CD8-positive, alpha-beta memory T cell (primary cell): ENCODE measurements around the gene SLC12A3. TPM values are rescaled to one million over a fixed set of nuclear protein-coding genes. Genes with fewer than 3 reads are reported as not detected.

Experiments
- CTCF ChIA-PET: fragments of 350-600 bp; sonication (Branson Sonifier 250); formaldehyde crosslinking; loops from one replicate; lab custom pipeline; 2021; ENCODE audit warnings: antibody characterized with exemption; lab: Charles Lee
- POLR2A ChIA-PET: fragments of 350-600 bp; sonication (Branson Sonifier 250); formaldehyde crosslinking; loops from one replicate; lab custom pipeline; 2021; ENCODE audit warnings: antibody characterized with exemption; lab: Charles Lee
- DNase-seq, 5 donors: peaks; one replicate each; pipeline versions ENCODE4 v3.0.0 to v3.0.0-alpha.2; 2020 to 2022; ENCODE audit warnings: mixed read lengths in 1 of 5
- H3K27ac ChIP-seq: one replicate; pipeline ENCODE4 v1.7.0; 2013; ENCODE audit warnings: low read depth, mild to moderate bottlenecking, low read length, moderate library complexity
- H3K27me3 ChIP-seq: 2 replicates; pipeline ENCODE4 v1.7.0; 2013; ENCODE audit warnings: low read length, mild to moderate bottlenecking; ENCODE audit not compliant: insufficient read depth, poor library complexity, severe bottlenecking
- H3K36me3 ChIP-seq: 2 replicates; pipeline ENCODE4 v1.7.0; 2013; ENCODE audit warnings: mild to moderate bottlenecking, low read length, moderate library complexity; ENCODE audit not compliant: insufficient read depth
- H3K4me1 ChIP-seq: 2 replicates; pipeline ENCODE4 v1.7.0; 2013; ENCODE audit warnings: mild to moderate bottlenecking, low read length, moderate library complexity; ENCODE audit not compliant: insufficient read depth
- H3K4me3 ChIP-seq: 2 replicates; pipeline ENCODE4 v1.7.0; 2013; ENCODE audit warnings: mild to moderate bottlenecking, low read length
- H3K9me3 ChIP-seq: 2 replicates; pipeline ENCODE4 v1.7.0; 2013; ENCODE audit warnings: mild to moderate bottlenecking, low read length
- H3K27ac Mint-ChIP-seq, 8 donors: one replicate each; pipeline ENCODE4 v1.8.0; 2020 to 2021; ENCODE audit warnings: mixed read lengths in 8 of 8, mild to moderate bottlenecking in 6 of 8, inconsistent platforms in 3 of 8, moderate library complexity in 3 of 8
- H3K27me3 Mint-ChIP-seq, 2 donors: one replicate each; pipeline ENCODE4 v1.8.0; 2020 to 2021; ENCODE audit warnings: mixed read lengths in 2 of 2, mild to moderate bottlenecking in 1 of 2, moderate library complexity in 1 of 2
- H3K36me3 Mint-ChIP-seq, 3 donors: one replicate each; pipeline ENCODE4 v1.8.0; 2020 to 2021; ENCODE audit warnings: mixed read lengths in 3 of 3, inconsistent platforms in 1 of 3, mild to moderate bottlenecking in 1 of 3
- H3K4me1 Mint-ChIP-seq, 3 donors: one replicate each; pipeline ENCODE4 v1.8.0; 2020 to 2021; ENCODE audit warnings: mixed read lengths in 3 of 3, inconsistent platforms in 1 of 3, mild to moderate bottlenecking in 1 of 3
- H3K4me3 Mint-ChIP-seq, 7 donors: one replicate each; pipeline ENCODE4 v1.8.0; 2020 to 2021; ENCODE audit warnings: mixed read lengths in 7 of 7, mild to moderate bottlenecking in 6 of 7, moderate library complexity in 4 of 7, inconsistent platforms in 2 of 7
- H3K9me3 Mint-ChIP-seq, 5 donors: one replicate each; pipeline ENCODE4 v1.8.0; 2020 to 2022; ENCODE audit warnings: mixed read lengths in 5 of 5, mild to moderate bottlenecking in 3 of 5, moderate library complexity in 2 of 5, inconsistent platforms in 1 of 5
- polyA plus RNA-seq: library from polyadenylated mRNA; unstranded; fragments of 300-500 nt; fragmentation: Illumina TruSeq; gene quantifications from one replicate; pipeline ENCODE4 v1.2.3, GENCODE V29; 2021
- total RNA-seq, 2 experiments: library from RNA; stranded (reverse); gene quantifications; one replicate each; pipeline ENCODE4 v1.2.3, GENCODE V29; 2021

Gene SLC12A3
- total and polyA plus RNA-seq, 3 experiments from 2014 or later, result not detected

DNA sequence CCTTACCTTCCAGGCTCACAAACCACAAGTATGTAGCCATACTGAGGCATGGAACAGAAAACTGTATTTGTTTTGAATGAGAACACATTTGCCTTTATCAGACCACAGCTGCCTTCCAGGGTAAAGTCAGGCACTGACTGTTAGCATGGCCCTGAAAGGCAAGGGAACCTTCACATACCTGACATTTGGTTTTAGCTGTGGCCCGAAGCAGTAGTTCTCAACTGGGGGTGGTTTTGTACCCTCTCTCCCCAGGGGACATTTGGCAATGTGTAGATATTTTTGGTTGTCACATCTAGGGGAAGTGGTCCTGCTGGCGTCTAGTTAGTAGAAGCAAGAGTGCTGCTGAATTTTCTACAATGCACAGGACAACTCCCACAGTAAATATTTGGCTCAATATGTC, 76.1 kb downstream of the SLC12A3 start:
- H3K9me3 ChIP-seq, result no peaks in the 10 kb centered on the region
- Mint-ChIP-seq H3K4me3 (no peak overlapping the region), H3K36me3 (peaks cover 12 to 92% (median 37%) of the 10 kb centered on the region in 3 donors), H3K9me3 (no peaks in the 10 kb centered on the region), H3K27me3 (no peaks in the 10 kb centered on the region), H3K27ac (peak overlapping the region in 2 of 8 donors; percentile 29 to 46), H3K4me1 (peaks cover 38 to 76% (median 40%) of the 10 kb centered on the region in 3 donors)
- no peak for DNase-seq
- no peaks in the 10 kb centered on the region for H3K27me3 ChIP-seq
- peaks cover 64% of the 10 kb centered on the region for H3K36me3 ChIP-seq
- POLR2A ChIA-PET, result interaction anchor here (1.6 kb wide), 1 partner anchor 9 kb away, joined by 5 read pairs; the partner anchor contains the start of gene HERPUD1
- H3K27ac ChIP-seq, result no peak overlapping the region
- H3K4me3 ChIP-seq, result no peak overlapping the region
- peaks cover 37% of the 10 kb centered on the region for H3K4me1 ChIP-seq
- CTCF ChIA-PET, result interaction anchor here (1.5 kb wide), 1 partner anchor 11 kb away, joined by 5 read pairs; no protein-coding TSS in a partner anchor

DNA sequence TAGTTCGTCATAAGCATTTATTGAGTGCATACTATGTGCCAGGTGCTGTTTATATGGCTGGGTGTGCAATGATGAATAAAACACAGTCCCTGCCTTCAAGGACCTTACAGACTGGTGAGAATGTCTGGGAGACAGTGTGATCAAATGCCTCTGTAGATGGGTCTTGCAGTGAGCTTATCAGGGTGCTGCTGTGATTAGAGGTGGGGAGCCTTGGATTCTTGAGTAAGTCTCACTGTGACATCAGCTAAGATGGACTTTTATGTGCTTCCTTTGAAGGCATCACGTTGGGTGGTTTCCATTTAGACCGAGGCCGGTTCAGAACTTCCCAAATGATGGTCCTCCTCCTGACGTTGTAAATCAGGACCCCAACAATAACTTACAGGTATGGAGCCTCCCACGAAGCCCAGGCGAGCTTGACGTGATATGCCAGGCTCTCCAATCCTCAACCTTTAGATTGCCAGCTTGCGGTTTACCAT, 76.9 kb downstream of the SLC12A3 start:
- H3K4me1 ChIP-seq, result peaks cover 29% of the 10 kb centered on the region
- no peaks in the 10 kb centered on the region for H3K27me3 ChIP-seq
- CTCF ChIA-PET, result interaction anchor here (0.6 to 1.5 kb wide), 3 partner anchors 9 to 22 kb away, joined by 3 to 5 read pairs (median 3); no protein-coding TSS in a partner anchor
- Mint-ChIP-seq H3K27me3 (no peaks in the 10 kb centered on the region), H3K9me3 (no peaks in the 10 kb centered on the region), H3K27ac (peak overlapping the region in 1 of 8 donors; percentile 60), H3K4me1 (peaks cover 36 to 68% (median 36%) of the 10 kb centered on the region in 3 donors), H3K36me3 (peaks cover 12 to 89% (median 33%) of the 10 kb centered on the region in 3 donors), H3K4me3 (no peak overlapping the region)
- POLR2A ChIA-PET, result interaction anchor here (1.6 kb wide), 1 partner anchor 10 kb away, joined by 5 read pairs; the partner anchor contains the start of gene HERPUD1
- no peak for DNase-seq
- no peaks in the 10 kb centered on the region for H3K9me3 ChIP-seq
- peaks cover 56% of the 10 kb centered on the region for H3K36me3 ChIP-seq
- no peak overlapping the region for H3K27ac ChIP-seq
- H3K4me3 ChIP-seq, result no peak overlapping the region

DNA sequence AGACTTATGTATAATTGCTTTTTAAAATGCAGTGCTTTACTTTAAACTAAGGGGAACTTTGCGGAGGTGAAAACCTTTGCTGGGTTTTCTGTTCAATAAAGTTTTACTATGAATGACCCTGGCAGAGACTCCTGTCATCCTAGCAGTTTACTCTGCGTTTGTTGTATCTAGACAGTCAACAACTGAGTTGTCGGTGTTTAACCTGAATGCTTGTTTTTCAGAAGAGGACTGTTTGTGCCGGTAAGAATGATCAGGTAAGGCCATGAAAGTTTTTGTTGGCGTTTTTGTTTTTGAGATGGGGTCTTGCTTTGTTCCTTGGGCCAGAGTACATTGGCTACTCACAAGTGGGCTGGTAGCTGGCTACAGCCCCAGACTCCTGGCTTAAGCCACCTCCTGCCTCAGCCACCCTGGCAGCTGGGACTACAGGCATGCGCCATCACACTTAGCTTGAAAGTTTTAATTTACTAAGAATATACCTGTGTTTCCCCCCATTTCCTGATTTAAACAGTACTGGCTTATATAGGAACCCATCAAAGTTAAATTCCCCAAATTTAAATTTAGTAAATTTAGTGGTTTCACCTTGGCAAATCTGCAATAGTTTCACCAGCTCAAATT, 78.9 kb downstream of the SLC12A3 start:
- no peaks in the 10 kb centered on the region for H3K9me3 Mint-ChIP-seq
- DNase-seq, result no peak
- Histone ChIP-seq H3K27ac (no peak overlapping the region), H3K9me3 (no peaks in the 10 kb centered on the region), H3K4me1 (peaks cover 15% of the 10 kb centered on the region), H3K36me3 (peaks cover 52% of the 10 kb centered on the region), H3K27me3 (no peaks in the 10 kb centered on the region), H3K4me3 (no peak overlapping the region)
- peak overlapping the region in 6 of 8 donors; percentile 3 to 84 (median 36) for H3K27ac Mint-ChIP-seq
- ChIA-PET CTCF (interaction anchor here (1.5 to 2.5 kb wide), 2 partner anchors 21 to 22 kb away, joined by 3 to 9 read pairs; no protein-coding TSS in a partner anchor), POLR2A (interaction anchor here (0.8 kb wide), 1 partner anchor 139 kb away, joined by 3 read pairs; no protein-coding TSS in a partner anchor)
- no peaks in the 10 kb centered on the region for H3K27me3 Mint-ChIP-seq
- H3K4me3 Mint-ChIP-seq, result no peak overlapping the region
- peaks cover 16 to 48% (median 17%) of the 10 kb centered on the region in 3 donors for H3K4me1 Mint-ChIP-seq
- peaks cover 10 to 75% (median 23%) of the 10 kb centered on the region in 3 donors for H3K36me3 Mint-ChIP-seq

DNA sequence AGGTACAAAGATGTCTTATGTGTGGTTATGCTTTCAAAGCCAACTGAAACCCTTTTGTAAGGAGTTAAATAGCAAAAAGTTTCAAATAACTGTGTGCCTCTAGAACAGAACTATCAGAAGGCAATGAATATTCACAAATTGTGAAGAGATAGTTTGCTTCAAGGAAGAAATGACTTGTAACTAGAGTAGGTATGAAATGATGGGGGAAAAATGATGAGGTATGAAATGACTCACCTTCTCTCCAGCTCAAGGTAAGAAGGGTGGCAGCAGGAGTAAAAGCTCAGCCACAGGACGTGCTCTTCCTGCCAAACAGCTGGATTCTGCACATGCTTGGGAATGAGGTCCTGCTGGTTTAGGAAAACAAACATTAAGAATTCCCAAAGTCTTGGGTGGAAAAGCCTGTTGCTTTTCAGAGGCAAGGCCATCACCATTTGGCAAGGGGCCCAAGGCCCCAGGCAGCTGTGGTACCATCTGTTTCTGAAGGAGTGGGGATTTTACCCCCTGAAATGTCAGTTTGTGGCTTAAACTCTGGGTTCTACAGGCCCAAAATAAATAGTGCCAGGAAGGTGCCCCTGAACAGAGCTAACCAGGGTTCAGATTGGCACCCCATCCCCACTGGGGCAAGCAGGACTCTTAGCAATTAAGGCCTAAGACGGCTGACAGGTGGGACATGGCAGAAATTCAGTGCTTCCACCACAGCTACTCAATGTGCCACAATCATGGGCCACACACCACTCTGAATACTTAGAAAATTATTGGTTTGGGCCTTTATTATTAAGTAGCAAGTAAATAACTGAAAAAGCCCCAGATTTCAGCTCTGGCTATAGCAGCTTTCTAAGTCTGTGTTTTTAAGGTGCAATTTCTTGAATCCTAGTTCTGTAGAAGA, 80.2 kb downstream of the SLC12A3 start:
- no peak overlapping the region for H3K4me3 ChIP-seq
- POLR2A ChIA-PET, result no interaction called here
- peaks cover 1% of the 10 kb centered on the region for H3K4me1 ChIP-seq
- CTCF ChIA-PET, result interaction anchor here (1.5 to 2.5 kb wide), 4 partner anchors 9 to 23 kb away, joined by 3 to 9 read pairs (median 6); no protein-coding TSS in a partner anchor
- H3K4me3 Mint-ChIP-seq, result no peak overlapping the region
- peaks cover 40% of the 10 kb centered on the region for H3K36me3 ChIP-seq
- no peaks in the 10 kb centered on the region for H3K9me3 Mint-ChIP-seq
- H3K27ac ChIP-seq, result no peak overlapping the region
- no peaks in the 10 kb centered on the region for H3K9me3 ChIP-seq
- peaks cover under 1 to 62% (median 16%) of the 10 kb centered on the region in 3 donors for H3K36me3 Mint-ChIP-seq
- no peaks in the 10 kb centered on the region for H3K27me3 Mint-ChIP-seq
- H3K27ac Mint-ChIP-seq, result peak overlapping the region; percentile 20 to 87 (median 63)
- no peaks in the 10 kb centered on the region for H3K27me3 ChIP-seq
- no peak for DNase-seq
- H3K4me1 Mint-ChIP-seq, result peaks cover 4 to 35% (median 5%) of the 10 kb centered on the region in 3 donors

DNA sequence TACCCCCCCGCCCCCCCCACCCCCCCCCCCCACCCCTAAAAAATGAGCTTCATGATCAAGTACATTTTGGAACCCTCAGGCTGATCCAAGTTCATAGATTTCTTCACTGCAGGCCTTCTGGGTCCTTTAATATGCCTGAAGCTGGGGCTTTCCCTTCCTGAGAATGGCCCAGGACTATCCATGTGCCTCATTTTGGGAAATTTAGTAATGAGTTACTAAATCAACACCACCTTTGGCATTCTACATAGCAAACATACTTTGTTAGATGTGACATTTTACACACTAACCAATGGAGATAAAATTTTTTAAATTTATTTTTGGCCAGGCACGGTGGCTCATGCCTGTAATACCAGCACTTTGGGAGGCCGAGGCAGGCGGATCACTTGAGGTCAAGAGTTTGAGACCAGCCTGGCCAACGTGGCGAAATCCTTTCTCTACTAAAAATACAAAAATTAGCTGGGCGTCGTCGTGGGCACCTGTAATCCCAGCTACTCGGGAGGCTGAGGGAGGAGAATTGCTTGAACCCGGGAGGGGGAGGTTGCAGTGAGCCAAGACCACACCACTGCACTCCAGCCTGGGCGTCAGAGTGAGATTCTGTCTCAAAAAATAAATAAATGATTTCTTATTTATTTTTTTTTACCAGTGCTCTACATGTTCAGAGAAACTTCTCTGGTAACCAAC, 81.0 kb downstream of the SLC12A3 start:
- no peak overlapping the region for H3K4me3 Mint-ChIP-seq
- H3K27ac Mint-ChIP-seq, result peak overlapping the region in 1 of 8 donors; percentile 54
- POLR2A ChIA-PET, result no interaction called here
- no peak for DNase-seq
- H3K4me1 Mint-ChIP-seq, result peaks cover 10 to 36% (median 11%) of the 10 kb centered on the region in 3 donors
- H3K9me3 Mint-ChIP-seq, result no peaks in the 10 kb centered on the region
- H3K9me3 ChIP-seq, result no peaks in the 10 kb centered on the region
- peaks cover 36% of the 10 kb centered on the region for H3K36me3 ChIP-seq
- no peak overlapping the region for H3K27ac ChIP-seq
- no peak overlapping the region for H3K4me3 ChIP-seq
- H3K27me3 Mint-ChIP-seq, result peaks cover 0 to 2% of the 10 kb centered on the region in 2 donors
- no peaks in the 10 kb centered on the region for H3K4me1 ChIP-seq
- peaks cover 0 to 55% (median 16%) of the 10 kb centered on the region in 3 donors for H3K36me3 Mint-ChIP-seq
- no peaks in the 10 kb centered on the region for H3K27me3 ChIP-seq
- CTCF ChIA-PET, result interaction anchor here (1.5 to 2.5 kb wide), 4 partner anchors 9 to 96 kb away, joined by 3 to 9 read pairs (median 6); no protein-coding TSS in a partner anchor

DNA sequence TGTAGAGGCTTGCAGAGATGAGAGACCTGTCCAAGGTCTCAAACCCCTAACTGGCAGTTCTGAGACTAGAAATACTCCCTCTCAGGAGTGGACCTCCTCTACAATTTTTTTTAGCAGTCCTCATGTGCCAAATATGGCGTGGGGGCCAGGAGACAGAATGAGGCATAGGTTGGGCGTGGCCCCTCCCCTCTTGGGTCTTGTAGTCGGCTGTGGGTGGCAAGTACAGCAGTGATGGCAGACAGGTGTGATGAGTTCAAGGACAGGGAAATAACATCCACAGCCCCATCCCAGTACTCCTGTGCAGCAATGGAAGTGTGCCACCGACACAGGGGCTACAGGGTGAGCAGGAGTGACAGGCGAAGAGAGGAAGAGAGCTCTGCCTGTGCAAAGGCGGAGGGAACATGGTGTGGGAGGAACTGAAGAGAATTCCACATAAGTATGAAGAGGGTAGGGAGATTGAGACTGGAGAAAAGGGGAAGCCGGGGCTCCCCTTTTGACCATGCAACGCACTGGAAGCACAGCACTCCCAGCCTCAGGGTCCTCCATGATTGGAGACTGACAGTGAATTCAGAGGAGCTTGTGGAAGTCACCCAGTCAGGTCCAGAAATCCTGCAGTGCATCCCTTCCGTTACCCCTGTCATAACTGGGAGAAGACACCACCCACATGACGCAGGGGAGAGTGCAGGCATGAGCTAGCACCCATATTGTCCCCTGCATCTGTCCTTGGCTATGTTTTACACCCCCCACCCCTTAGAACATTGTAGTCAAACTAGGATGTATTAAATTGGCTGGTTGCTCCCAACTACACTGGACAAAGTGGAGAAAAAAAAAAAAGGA, 82.0 kb downstream of the SLC12A3 start:
- Mint-ChIP-seq H3K4me3 (no peak overlapping the region), H3K27ac (peak overlapping the region in 7 of 8 donors; percentile 13 to 91 (median 59)), H3K27me3 (peaks cover 0 to 2% of the 10 kb centered on the region in 2 donors), H3K4me1 (peaks cover 13 to 36% (median 17%) of the 10 kb centered on the region in 3 donors), H3K36me3 (peaks cover 0 to 47% (median 13%) of the 10 kb centered on the region in 3 donors), H3K9me3 (no peaks in the 10 kb centered on the region)
- ChIA-PET POLR2A (interaction anchor here (0.6 to 1.0 kb wide), 2 partner anchors 12 to 77 kb away, joined by 3 to 4 read pairs; no protein-coding TSS in a partner anchor), CTCF (interaction anchor here (0.7 to 1.9 kb wide), 6 partner anchors 8 to 245 kb away, joined by 3 to 7 read pairs (median 3); no protein-coding TSS in a partner anchor)
- Histone ChIP-seq H3K27ac (no peak overlapping the region), H3K4me1 (no peaks in the 10 kb centered on the region), H3K36me3 (peaks cover 28% of the 10 kb centered on the region), H3K4me3 (no peak overlapping the region), H3K9me3 (no peaks in the 10 kb centered on the region), H3K27me3 (no peaks in the 10 kb centered on the region)
- DNase-seq, result no peak
